Duodenal mucosa (tissue), 2 donors: ENCODE data around the gene MED27.

ENCODE experiments used
- H3K27ac ChIP-seq: one replicate; pipeline ENCODE4 v1.7.0; 2013; ENCODE audit warnings: low read depth, low read length
- H3K27me3 ChIP-seq, 2 donors: one replicate each; pipeline ENCODE4 v1.7.0; 2013; ENCODE audit warnings: low read length in 2 of 2, control low read depth in 1 of 2; ENCODE audit not compliant: insufficient read depth in 2 of 2, control insufficient read depth in 1 of 2
- H3K36me3 ChIP-seq, 2 donors: one replicate each; pipeline ENCODE4 v1.7.0; 2013; ENCODE audit warnings: low read length in 2 of 2, control low read depth in 1 of 2; ENCODE audit not compliant: insufficient read depth in 2 of 2, control insufficient read depth in 1 of 2
- H3K4me1 ChIP-seq, 2 donors: one replicate each; pipeline ENCODE4 v1.7.0; 2013; ENCODE audit warnings: low read length in 2 of 2, control low read depth in 1 of 2; ENCODE audit not compliant: insufficient read depth in 2 of 2, control insufficient read depth in 1 of 2
- H3K4me3 ChIP-seq, 2 donors: one replicate each; pipeline ENCODE4 v1.7.0; 2013; ENCODE audit warnings: low read length in 2 of 2, low read depth in 1 of 2
- H3K9ac ChIP-seq, 2 donors: one replicate each; pipeline ENCODE4 v1.7.0; 2013; ENCODE audit warnings: low read length in 2 of 2, low read depth in 1 of 2
- H3K9me3 ChIP-seq, 2 donors: one replicate each; pipeline ENCODE4 v1.7.0; 2013; ENCODE audit warnings: low read length in 2 of 2, control low read depth in 1 of 2; ENCODE audit not compliant: control insufficient read depth in 1 of 2

MED27 gene

GRCh38 chr9:131987232-131987631, 92.4 kb downstream of the MED27 start:
- no peaks in the 10 kb centered on the region for H3K4me1 ChIP-seq
- H3K36me3 ChIP-seq, result no peaks in the 10 kb centered on the region
- H3K9ac ChIP-seq, result no peak overlapping the region
- H3K4me3 ChIP-seq, result no peak overlapping the region
- H3K27me3 ChIP-seq, result no peaks in the 10 kb centered on the region
- no peak overlapping the region for H3K27ac ChIP-seq
- H3K9me3 ChIP-seq, result no peaks in the 10 kb centered on the region

GRCh38 chr9:131986576-131986975, 93.1 kb downstream of the MED27 start:
- H3K36me3 ChIP-seq, result no peaks in the 10 kb centered on the region
- no peaks in the 10 kb centered on the region for H3K4me1 ChIP-seq
- H3K9ac ChIP-seq, result no peak overlapping the region
- no peaks in the 10 kb centered on the region for H3K27me3 ChIP-seq
- H3K4me3 ChIP-seq, result no peak overlapping the region
- H3K9me3 ChIP-seq, result no peaks in the 10 kb centered on the region
- no peak overlapping the region for H3K27ac ChIP-seq

DNA sequence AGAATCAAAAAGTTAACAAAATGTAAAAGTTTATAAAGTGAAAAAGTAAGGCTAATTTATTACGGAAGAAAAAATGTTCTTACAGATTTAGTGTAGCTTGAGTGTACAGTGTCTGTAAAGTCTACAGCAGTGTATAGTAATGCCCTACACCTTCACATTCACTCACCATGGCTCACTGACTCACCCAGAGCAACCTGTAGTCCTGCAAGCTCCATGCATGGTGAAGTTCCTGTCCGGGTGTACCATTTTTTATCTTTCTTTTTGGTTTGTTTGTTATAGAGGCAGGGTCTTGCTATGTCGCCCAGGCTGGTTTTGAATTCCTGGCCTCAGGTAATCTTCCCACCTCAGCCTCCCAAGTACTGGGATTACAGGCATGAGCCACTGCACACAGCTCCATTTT, 93.6 kb downstream of the MED27 start:
- H3K4me3 ChIP-seq, result no peak overlapping the region
- H3K36me3 ChIP-seq, result no peaks in the 10 kb centered on the region
- H3K27ac ChIP-seq, result no peak overlapping the region
- H3K9me3 ChIP-seq, result no peaks in the 10 kb centered on the region
- no peak overlapping the region for H3K9ac ChIP-seq
- no peaks in the 10 kb centered on the region for H3K27me3 ChIP-seq
- no peaks in the 10 kb centered on the region for H3K4me1 ChIP-seq

GRCh38 chr9:131984564-131984963, 95.1 kb downstream of the MED27 start:
- Histone ChIP-seq H3K9ac (no peak overlapping the region), H3K9me3 (no peaks in the 10 kb centered on the region), H3K4me3 (no peak overlapping the region), H3K36me3 (no peaks in the 10 kb centered on the region), H3K4me1 (no peaks in the 10 kb centered on the region), H3K27me3 (no peaks in the 10 kb centered on the region), H3K27ac (no peak overlapping the region)

DNA sequence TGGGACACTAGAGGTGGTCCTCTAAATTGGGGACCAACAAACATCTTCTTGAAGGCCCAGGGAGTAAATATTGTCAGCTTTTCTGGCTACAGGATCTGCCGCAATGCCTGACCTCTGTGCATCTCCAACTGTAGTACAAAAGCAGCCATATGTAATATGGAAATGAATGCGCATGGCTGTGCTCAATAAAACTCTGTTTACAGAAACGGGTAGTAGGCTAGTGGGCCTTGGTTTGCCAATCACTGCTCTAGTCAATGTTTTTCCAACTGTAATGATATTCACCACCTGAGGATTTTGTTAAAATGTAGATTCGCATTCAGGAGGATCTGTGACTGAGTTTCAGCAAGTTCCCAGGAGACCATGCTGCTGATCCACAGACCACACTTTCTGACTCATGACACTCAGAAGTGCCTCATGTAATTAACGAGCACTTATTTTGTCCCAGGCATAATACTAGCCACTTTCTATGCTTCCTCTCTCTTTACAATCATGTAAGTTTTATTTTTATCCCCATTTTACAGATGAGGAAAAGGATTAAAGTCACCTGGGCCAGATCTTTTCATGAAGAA, 96.9 kb downstream of the MED27 start:
- Histone ChIP-seq H3K9me3 (no peaks in the 10 kb centered on the region), H3K27ac (no peak overlapping the region), H3K27me3 (no peaks in the 10 kb centered on the region), H3K4me1 (no peaks in the 10 kb centered on the region), H3K36me3 (no peaks in the 10 kb centered on the region), H3K4me3 (no peak overlapping the region), H3K9ac (no peak overlapping the region)

- peaks cover 0 to 2% of the 10 kb centered on the region in 2 donors for H3K4me1 ChIP-seq
- H3K27ac ChIP-seq, result no peak overlapping the region
- no peaks in the 10 kb centered on the region for H3K27me3 ChIP-seq
- no peak overlapping the region for H3K9ac ChIP-seq
- H3K4me3 ChIP-seq, result no peak overlapping the region
- H3K36me3 ChIP-seq, result no peaks in the 10 kb centered on the region
- no peaks in the 10 kb centered on the region for H3K9me3 ChIP-seq
These were observed 97.6 kb downstream of the MED27 start for GRCh38 chr9:131982102-131982501.

GRCh38 chr9:131981116-131981776, 98.4 kb downstream of the MED27 start:
- no peaks in the 10 kb centered on the region for H3K27me3 ChIP-seq
- H3K4me1 ChIP-seq, result peaks cover 4 to 11% of the 10 kb centered on the region in 2 donors
- H3K9ac ChIP-seq, result no peak overlapping the region
- H3K9me3 ChIP-seq, result no peaks in the 10 kb centered on the region
- no peaks in the 10 kb centered on the region for H3K36me3 ChIP-seq
- no peak overlapping the region for H3K4me3 ChIP-seq
- no peak overlapping the region for H3K27ac ChIP-seq

DNA sequence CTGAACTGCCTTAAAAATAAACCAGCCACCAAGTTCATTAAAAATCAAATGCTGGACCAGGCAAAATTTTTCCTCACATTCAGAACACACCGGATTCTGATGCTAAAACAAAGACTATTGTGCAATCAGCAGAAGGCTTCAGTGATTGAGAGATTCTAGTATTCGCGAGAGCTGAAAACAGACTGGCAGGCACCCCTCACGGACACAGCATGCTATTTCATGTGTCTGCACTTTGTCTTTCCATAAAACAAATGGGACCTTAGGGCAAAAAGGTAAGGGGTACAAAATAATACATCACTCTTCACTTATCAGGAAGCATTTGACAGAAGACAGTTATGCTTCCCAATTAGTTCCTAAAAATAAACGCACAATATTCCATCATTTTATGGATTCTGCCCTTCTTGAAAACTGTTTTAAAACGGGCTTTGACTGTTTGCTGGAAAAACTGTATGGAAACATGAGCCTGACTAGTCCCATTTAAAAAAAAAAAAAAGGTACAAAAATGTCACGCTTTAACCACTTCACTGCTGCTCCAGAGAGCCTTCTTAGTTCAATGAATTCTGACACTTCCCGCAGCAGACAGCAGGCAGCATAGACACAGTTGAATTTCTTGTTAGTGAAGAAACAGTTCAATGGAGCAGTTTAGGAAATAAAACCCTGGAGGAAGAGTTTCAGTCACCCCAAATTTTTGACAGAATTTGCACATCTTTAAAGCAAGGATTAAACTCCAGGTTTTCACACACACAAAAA, 99.2 kb downstream of the MED27 start:
- no peaks in the 10 kb centered on the region for H3K9me3 ChIP-seq
- no peaks in the 10 kb centered on the region for H3K27me3 ChIP-seq
- H3K27ac ChIP-seq, result no peak overlapping the region
- no peak overlapping the region for H3K9ac ChIP-seq
- H3K36me3 ChIP-seq, result no peaks in the 10 kb centered on the region
- H3K4me3 ChIP-seq, result no peak overlapping the region
- peaks cover 10 to 19% of the 10 kb centered on the region in 2 donors for H3K4me1 ChIP-seq

DNA sequence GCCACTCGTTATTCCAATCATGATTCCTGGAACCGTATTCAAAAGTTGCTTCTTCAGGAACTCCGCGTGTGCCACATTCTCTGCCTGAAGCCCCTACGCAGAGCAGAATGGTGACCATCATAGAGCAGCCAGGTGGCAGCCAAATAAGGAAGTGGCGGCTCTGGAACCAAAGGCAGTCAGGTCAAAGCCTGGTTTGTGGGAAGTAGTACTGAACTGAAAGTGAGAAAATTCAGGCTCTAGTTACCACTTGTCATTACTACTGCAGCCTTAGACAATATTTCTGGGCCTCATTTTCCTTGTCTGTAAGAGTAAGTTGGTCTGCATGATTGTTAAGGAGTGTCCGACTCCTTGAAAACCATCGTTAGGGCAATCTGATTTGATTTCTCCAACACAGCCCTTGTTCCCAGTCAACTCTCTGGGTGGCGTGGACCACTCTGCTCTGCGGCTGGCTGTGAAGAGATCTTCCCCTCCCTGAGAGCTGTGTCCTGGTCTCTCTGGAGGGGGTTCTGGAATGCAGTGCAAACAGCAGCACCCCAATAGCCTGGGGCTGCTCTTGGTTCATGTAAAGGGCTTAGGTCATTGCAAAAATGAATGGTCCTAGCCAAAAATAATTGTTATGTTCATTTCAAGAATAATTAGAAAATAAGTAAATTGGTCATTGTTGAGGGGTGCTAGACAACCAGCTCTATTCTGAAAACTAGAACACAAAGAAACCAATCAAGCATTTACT, 102.4 kb downstream of the MED27 start:
- Histone ChIP-seq H3K27me3 (no peaks in the 10 kb centered on the region), H3K4me3 (no peak overlapping the region), H3K4me1 (peaks cover 12 to 21% of the 10 kb centered on the region in 2 donors), H3K9me3 (no peaks in the 10 kb centered on the region), H3K36me3 (no peaks in the 10 kb centered on the region), H3K27ac (no peak overlapping the region), H3K9ac (no peak overlapping the region)
